HG02623 (cell line): ENCODE measurements around the gene COL4A6.

Experiments used
- ATAC-seq: cut with Tn5 transposase; IDR thresholded peaks from one replicate; pipeline ENCODE4 v1.9.1; 2021; ENCODE audit warnings: moderate library complexity; ENCODE audit not compliant: unreplicated experiment

The COL4A6 gene

GRCh38 chrX:108163333-108164082 is 274.7 kb downstream of the COL4A6 start:
- ATAC-seq: no peak

GRCh38 chrX:108162265-108162664 is 276.0 kb downstream of the COL4A6 start:
- ATAC-seq: no peak

- ATAC-seq: no peak
These were observed 277.9 kb downstream of the COL4A6 start for GRCh38 chrX:108160309-108160708.

DNA sequence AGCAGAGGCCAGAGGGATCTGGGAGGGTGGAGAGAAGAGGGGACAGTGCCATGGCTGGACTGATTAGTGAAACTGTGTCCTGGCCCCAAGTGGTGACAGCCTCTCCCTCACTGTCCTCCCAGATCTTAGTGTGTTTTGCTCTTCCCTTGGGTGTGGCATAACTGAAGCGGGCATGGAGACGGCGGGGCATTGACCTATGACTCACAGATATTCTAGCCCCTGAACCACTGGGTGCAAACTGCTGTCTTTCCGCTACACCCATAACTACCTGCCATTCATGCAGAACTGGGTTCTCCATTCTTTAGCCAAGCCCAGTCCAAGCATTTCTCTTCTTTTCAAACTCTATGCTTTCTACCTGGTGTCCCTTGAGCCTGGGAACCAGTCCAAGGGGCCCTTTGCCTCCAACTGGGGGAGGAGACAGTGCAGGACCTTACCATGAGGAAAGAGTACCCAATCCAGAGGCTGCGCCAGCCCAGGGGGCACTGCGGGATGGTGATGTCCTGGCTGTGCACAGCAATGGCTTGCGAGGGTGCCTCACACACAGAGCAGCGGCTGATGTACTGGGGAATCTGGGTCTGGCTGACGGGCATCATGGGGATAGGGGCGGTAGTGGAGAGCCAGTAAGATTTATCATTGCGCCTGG is 279.1 kb downstream of the COL4A6 start:
- no peak for ATAC-seq

GRCh38 chrX:108157628-108158027 is 280.6 kb downstream of the COL4A6 start:
- ATAC-seq: no peak

- ATAC-seq: no peak
These were observed 281.2 kb downstream of the COL4A6 start for GRCh38 chrX:108156934-108157466.

DNA sequence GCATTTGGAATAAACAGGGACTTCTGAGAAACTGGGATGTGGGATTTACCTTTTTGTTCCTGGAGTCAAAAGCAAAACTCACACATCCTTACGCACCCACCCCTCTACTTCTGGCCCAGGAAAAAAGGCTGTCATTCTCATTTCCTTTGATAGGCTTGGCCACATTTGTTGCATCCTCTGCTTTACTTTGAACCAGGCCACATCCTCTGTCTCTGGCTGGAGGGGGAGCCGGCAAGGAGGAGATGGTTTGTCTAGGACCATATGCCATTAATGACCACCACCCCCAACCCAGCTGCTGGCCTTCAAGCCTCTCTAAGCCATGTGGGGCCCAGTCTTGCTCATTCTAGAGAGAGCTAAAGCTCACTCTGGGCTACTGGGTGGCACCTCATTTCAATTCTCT is 282.1 kb downstream of the COL4A6 start:
- ATAC-seq: no peak

GRCh38 chrX:108148524-108148923 is 289.7 kb downstream of the COL4A6 start:
- peak; percentile 98 for ATAC-seq

DNA sequence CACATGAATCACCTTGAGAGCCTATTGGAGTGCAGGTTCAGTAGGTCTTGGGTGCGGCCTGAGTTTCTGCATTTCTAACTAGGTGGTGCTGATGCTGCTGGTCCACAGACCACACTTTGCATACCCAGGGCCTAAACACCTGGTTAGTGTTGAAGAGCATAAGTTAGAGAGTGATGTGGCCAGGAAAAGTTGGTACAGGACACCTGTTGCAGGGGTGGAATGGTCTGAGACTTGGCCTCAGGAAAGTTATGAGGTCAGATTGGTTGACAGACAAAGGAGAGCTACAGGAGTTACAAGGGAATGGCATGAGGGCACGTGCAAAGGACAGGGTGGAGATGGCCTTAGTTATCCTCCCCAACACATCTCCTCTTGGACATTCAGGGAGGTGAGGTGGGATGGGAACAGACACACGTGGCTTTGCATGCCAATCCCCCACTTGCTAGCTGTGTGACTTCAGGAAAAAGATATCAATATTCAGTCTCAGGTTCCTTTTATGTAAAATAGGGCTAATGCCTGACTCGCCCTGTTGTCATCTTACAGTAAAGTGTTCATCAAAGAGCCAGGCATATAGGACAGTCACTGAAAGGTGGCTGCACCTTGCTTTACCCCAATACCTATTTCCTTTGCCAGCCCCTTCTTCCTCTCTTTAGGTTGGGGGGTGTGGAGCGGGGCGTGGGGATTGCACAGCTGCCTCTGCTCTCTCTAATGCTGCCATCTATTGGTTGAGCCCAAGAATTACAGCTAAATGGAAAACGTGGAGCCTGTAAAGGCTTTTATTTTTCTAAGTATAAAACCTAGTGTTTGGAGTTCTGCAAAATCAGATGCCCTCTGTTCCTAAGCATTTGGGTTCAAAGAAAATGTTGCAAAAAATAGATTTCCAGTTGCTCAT is 299.2 kb downstream of the COL4A6 start:
- ATAC-seq: no peak

GRCh38 chrX:108134724-108135123 is 303.5 kb downstream of the COL4A6 start:
- ATAC-seq: no peak

DNA sequence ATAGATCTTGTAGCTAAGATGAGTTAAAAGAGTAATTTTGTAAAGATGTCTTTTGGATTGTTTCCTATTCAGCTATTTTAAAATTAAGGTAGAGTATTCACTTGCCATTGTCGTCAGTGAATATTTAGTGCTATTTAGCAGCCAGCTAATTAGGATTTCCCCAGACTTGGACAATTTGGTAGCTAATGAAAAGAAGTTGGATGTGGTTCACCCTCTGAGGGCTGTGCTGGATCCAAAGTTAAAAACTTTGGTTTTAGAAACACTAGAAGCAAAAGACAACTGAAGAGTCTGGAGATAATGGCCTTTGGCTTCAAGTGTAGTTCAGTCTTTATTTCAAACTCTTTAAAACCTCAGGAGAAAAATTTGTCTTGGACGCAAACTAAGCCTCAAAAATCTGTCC is 305.3 kb downstream of the COL4A6 start:
- ATAC-seq: no peak

DNA sequence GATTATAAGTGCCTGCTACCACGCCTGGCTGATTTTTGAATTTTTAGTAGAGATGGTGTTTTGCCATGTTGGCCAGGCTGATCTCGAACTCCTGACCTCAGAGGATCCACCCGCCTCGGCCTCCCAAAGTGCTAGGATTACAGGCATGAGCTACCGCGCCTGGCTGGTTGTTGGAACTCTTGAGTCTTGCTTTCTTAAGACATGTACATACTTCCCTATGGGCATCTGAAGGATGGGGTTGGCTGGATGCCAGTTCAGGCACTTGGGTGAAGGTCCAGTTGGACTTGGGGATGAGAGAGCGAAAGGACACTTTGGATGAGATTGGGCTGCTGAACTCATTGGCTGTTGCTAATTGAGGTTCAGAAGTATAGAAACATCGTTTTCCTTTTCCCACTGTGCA is 306.2 kb downstream of the COL4A6 start:
- no peak for ATAC-seq

DNA sequence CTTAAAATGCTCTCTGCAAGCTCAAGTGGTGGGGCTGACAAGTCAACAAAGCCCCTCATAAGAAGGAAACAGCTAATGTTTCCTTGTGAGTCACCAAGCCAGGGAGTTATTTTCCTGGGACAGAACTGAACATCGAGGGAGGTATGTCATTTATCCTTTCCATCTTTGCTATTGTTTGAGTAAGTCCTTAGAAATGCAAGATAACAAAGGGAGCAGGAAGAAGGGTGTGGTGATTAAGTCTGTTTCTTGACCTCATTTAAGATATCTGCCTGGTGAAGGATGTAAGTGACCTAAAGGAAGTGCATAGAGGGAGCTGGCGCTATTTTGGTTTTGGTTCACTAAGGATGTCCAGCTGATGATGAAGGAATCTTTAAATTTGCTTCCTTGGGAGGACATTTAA is 306.8 kb downstream of the COL4A6 start:
- ATAC-seq: no peak

DNA sequence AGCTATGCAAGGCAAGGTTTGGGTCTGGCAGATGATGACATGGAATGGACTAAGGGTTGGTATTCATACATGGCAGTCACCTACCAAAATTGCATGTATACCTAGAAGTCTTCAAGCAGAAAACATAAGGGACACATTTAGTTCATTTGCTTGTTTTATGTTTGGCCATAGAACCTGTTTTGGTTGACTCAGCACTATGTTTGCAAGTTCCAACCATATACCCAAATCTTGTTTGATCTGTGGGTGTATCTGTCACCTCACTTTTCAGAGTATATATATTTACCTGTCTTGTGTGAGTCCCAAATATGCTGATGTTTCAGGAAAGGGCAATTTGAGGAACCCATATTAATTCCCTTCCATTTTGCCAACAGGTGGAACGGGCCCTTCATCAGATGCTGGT is 307.3 kb downstream of the COL4A6 start:
- ATAC-seq: no peak

DNA sequence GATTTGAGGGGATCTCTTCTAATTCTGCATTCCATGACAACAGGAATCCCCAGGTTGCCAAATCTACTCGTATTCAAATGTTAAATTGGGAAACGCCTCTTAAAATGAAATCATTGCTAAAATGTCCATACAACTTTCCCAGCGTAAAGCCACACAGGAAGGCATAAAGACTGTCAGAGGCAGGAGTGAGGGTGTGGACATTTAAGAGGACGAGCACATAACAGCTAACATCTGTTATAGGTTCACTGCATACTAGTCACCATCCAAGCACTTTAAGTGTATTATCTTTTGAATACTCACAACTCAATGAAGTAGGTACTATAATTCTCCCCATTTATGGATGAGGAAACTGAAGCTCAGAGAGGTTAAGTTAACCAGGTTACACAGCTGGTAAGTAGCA is 311.1 kb downstream of the COL4A6 start:
- ATAC-seq: no peak

DNA sequence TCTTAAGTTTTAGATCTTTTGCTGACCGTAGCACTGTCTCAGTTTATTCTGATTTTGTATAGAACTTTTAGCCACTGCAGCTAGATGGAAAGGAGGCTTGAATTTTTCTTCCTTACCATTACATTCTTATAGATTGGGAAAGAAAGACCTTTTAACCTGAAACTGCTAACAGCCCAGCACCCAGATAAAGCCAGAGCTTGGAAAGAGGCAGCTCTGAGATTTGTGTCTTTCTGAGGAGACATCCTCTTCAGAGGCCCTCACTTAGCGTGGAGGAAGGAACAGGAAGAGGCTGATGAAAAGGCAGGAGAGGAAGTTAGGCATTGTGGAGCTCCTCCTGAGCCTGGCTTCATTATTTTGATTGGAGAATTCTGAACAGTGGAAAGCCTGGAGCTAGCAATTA is 311.6 kb downstream of the COL4A6 start:
- no peak for ATAC-seq

GRCh38 chrX:108123591-108124366 is 314.4 kb downstream of the COL4A6 start:
- ATAC-seq: no peak

- no peak for ATAC-seq
These were observed 315.5 kb downstream of the COL4A6 start for GRCh38 chrX:108122748-108123147.

DNA sequence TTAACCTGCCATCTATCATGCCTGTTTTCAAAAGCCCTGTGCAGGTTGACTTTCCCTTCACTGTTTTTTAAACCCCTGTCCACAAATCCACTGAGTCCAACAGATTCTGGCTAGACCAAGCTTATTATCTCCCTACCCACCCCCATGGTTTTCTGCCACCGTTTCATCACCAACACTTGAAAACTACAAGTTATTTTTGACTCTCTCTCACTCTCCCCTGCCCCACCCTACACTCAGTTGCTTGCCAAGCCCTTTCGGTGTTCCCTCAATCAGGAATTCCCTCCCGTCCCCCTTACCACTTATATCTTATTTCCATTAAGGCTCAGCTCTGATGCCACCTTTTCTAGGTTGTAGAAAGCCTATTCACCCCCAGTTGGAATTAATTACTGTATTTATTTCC is 316.9 kb downstream of the COL4A6 start:
- no peak for ATAC-seq

- ATAC-seq: no peak
These were observed 320.2 kb downstream of the COL4A6 start for GRCh38 chrX:108117988-108118387.

DNA sequence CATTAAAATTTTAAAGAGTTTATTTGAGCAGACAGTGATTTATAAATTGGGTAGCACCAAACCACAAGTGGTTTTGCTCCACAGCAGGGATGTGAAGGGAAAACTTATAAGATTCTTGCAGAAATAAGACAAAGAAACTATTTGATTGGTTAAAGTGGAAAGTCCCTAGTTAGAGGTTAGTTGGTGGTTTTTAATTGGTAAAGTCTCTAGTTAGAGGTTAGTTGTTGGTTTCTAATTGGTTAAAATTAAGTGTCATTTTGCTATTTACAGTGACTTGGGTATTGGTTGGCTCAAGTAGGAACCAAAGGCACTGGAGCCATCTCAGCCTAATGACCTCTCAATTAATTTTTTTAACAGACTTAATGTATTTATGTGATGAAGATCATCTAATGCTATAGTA is 323.7 kb downstream of the COL4A6 start:
- ATAC-seq: no peak
